ENCODE measurements around the gene KCNAB1.

GRCh38 chr3:156170571-156170970, 50.2 kb downstream of the KCNAB1 start:
- no peak for TF ChIP-seq CTCF (IDR thresholded peaks at IDR 0.05)
- no peak for TF ChIP-seq POLR2A (IDR thresholded peaks at IDR 0.05)
- TF ChIP-seq POLR2AphosphoS5 (IDR thresholded peaks at IDR 0.05; ENCODE audit: insufficient read depth in 1 of 2, low read depth in 1 of 2) = no peak
